DND-41 (cell line): ENCODE results near the gene SCMH1.

ENCODE experiments used
- CTCF ChIP-seq: IDR thresholded peaks from 2 replicates; pipeline ENCODE4 v1.5.1; 2012; ENCODE audit warnings: borderline replicate concordance, low read length, moderate library complexity, mild to moderate bottlenecking; ENCODE audit not compliant: poor library complexity, severe bottlenecking; ENCODE audit errors: extremely low read depth
- EZH2 ChIP-seq: IDR thresholded peaks from 3 replicates; pipeline ENCODE4 v1.6.1; 2012; ENCODE audit warnings: borderline replicate concordance, low read depth, mild to moderate bottlenecking, moderate library complexity, low read length, inconsistent platforms; ENCODE audit not compliant: severe bottlenecking

- TF ChIP-seq CTCF = no peak
- TF ChIP-seq EZH2 = no peak
These were observed 229.1 kb downstream of the SCMH1 start for GRCh38 chr1:41013024-41013423.
